Smooth muscle cell (in vitro differentiated cells): ENCODE measurements around the gene B4GALNT2. TPM values are rescaled to one million over a fixed set of nuclear protein-coding genes. Genes with fewer than 3 reads are reported as not detected.

Source experiments
- DNase-seq: peaks from one replicate; lab custom pipeline; 2025; ENCODE audit not compliant: unreplicated experiment; lab: John Stamatoyannopoulos, UW
- H2AFZ ChIP-seq: fragments of 200-600 bp; sonication (generic); 2 replicates; pipeline ENCODE4 v1.6.0; 2016; ENCODE audit warnings: antibody characterized with exemption, low read depth, mild to moderate bottlenecking
- H3F3A ChIP-seq: fragments of 200-600 bp; sonication (generic); 2 replicates; pipeline ENCODE4 v1.6.0; 2017; ENCODE audit warnings: antibody characterized with exemption, low read depth
- H3K27ac ChIP-seq: fragments of 200-600 bp; sonication (generic); 2 replicates; pipeline ENCODE4 v1.5.1; 2016; ENCODE audit warnings: low read depth, mild to moderate bottlenecking
- H3K27me3 ChIP-seq: fragments of 200-600 bp; sonication (generic); 2 replicates; pipeline ENCODE4 v1.6.1; 2016; ENCODE audit warnings: low read depth, mild to moderate bottlenecking
- H3K36me3 ChIP-seq: fragments of 200-600 bp; sonication (generic); 2 replicates; pipeline ENCODE4 v1.5.1; 2016; ENCODE audit warnings: low read depth
- H3K4me1 ChIP-seq: fragments of 200-600 bp; sonication (generic); 2 replicates; pipeline ENCODE4 v1.5.1; 2016; ENCODE audit warnings: low read depth
- H3K4me2 ChIP-seq: fragments of 200-600 bp; sonication (generic); 2 replicates; pipeline ENCODE4 v1.6.0; 2016; ENCODE audit warnings: mild to moderate bottlenecking
- H3K4me3 ChIP-seq: fragments of 200-600 bp; sonication (generic); 2 replicates; pipeline ENCODE4 v1.5.1; 2016; ENCODE audit warnings: mild to moderate bottlenecking
- H3K79me2 ChIP-seq: fragments of 200-600 bp; sonication (generic); 2 replicates; pipeline ENCODE4 v1.6.0; 2016; ENCODE audit warnings: low read depth, mild to moderate bottlenecking
- H3K9ac ChIP-seq: fragments of 200-600 bp; sonication (generic); 2 replicates; pipeline ENCODE4 v1.6.0; 2016; ENCODE audit warnings: low read depth
- H3K9me3 ChIP-seq: fragments of 200-600 bp; sonication (generic); replicated peaks from 2 replicates; pipeline ENCODE4 v1.5.1; 2016; ENCODE audit warnings: low read depth
- H4K20me1 ChIP-seq: fragments of 200-600 bp; sonication (generic); 2 replicates; pipeline ENCODE4 v1.6.0; 2016; ENCODE audit warnings: low read depth
- CTCF ChIP-seq: fragments of 200-600 bp; sonication (generic); IDR thresholded peaks from 2 replicates; pipeline ENCODE4 v1.5.1; 2017; ENCODE audit warnings: borderline replicate concordance, mild to moderate bottlenecking, antibody characterized with exemption; ENCODE audit not compliant: insufficient read depth, poor library complexity, severe bottlenecking
- WGBS: methylation state at CpG from one replicate; pipeline ENCODE4 v1.1.7; 2016; ENCODE audit warnings: low lambda C conversion rate; 5-methylcytosine and 5-hydroxymethylcytosine counted together
- polyA plus RNA-seq: library from polyadenylated mRNA; unstranded; fragments of >200 nt; fragmentation: Nextera tagmentation; extraction: Ambion mirVana; gene quantifications from 2 replicates; pipeline ENCODE4 v1.2.1, GENCODE V29; 2016
- total RNA-seq: library from RNA; depleted of rRNA; stranded (reverse); fragments of >200 nt; gene quantifications from 2 replicates; pipeline ENCODE4 v1.2.3, GENCODE V29; 2014

Gene B4GALNT2
- total and polyA plus RNA-seq, 2 experiments from 2014 or later, result 0.11 to 0.13 TPM

- H3K27me3 ChIP-seq, result no peaks in the 10 kb centered on the region
- H3K36me3 ChIP-seq, result no peaks in the 10 kb centered on the region
- no peak for DNase-seq
- H3K9ac ChIP-seq, result no peak overlapping the region
- H3K9me3 ChIP-seq, result no peaks in the 10 kb centered on the region
- H3K79me2 ChIP-seq, result no peaks in the 10 kb centered on the region
- no peaks in the 10 kb centered on the region for H3F3A ChIP-seq
- no peak overlapping the region for H3K4me2 ChIP-seq
- no peak for TF ChIP-seq CTCF
- no peaks in the 10 kb centered on the region for H4K20me1 ChIP-seq
- 95% methylated on average over 2 of the region's 2 CpGs for WGBS
- H3K27ac ChIP-seq, result no peak overlapping the region
- H3K4me3 ChIP-seq, result no peak overlapping the region
- H2AFZ ChIP-seq, result no peak overlapping the region
- H3K4me1 ChIP-seq, result no peaks in the 10 kb centered on the region
Measured at GRCh38 chr17:49117587-49118230, 14.9 kb upstream of the B4GALNT2 start.

- Histone ChIP-seq H3K9me3 (no peaks in the 10 kb centered on the region), H3K27me3 (no peaks in the 10 kb centered on the region), H3K27ac (no peak overlapping the region), H3K36me3 (no peaks in the 10 kb centered on the region), H3K4me3 (no peak overlapping the region), H4K20me1 (no peaks in the 10 kb centered on the region), H3K79me2 (no peaks in the 10 kb centered on the region), H3K4me2 (no peak overlapping the region), H3K4me1 (no peaks in the 10 kb centered on the region), H3K9ac (no peak overlapping the region), H3F3A (no peaks in the 10 kb centered on the region), H2AFZ (no peak overlapping the region)
- no peak for DNase-seq
- 75% methylated on average over 3 of the region's 3 CpGs for WGBS
- no peak for TF ChIP-seq CTCF
Measured at GRCh38 chr17:49120166-49120565, 12.4 kb upstream of the B4GALNT2 start.

- Histone ChIP-seq H3K27me3 (no peaks in the 10 kb centered on the region), H3K79me2 (no peaks in the 10 kb centered on the region), H3K4me2 (no peak overlapping the region), H2AFZ (no peak overlapping the region), H3K4me1 (no peaks in the 10 kb centered on the region), H3K9me3 (no peaks in the 10 kb centered on the region), H3K4me3 (no peak overlapping the region), H3K9ac (no peak overlapping the region), H3F3A (no peaks in the 10 kb centered on the region), H3K36me3 (no peaks in the 10 kb centered on the region), H4K20me1 (no peaks in the 10 kb centered on the region), H3K27ac (no peak overlapping the region)
- DNase-seq, result no peak
- no peak for TF ChIP-seq CTCF
- 56% methylated on average over 6 of the region's 6 CpGs for whole genome bisulfite sequencing
Measured at GRCh38 chr17:49121696-49122292, 10.8 kb upstream of the B4GALNT2 start.

- Histone ChIP-seq H3K4me1 (no peaks in the 10 kb centered on the region), H3K9me3 (no peaks in the 10 kb centered on the region), H3K4me2 (no peak overlapping the region), H3F3A (no peaks in the 10 kb centered on the region), H3K9ac (no peak overlapping the region), H3K27me3 (no peaks in the 10 kb centered on the region), H3K27ac (no peak overlapping the region), H3K4me3 (no peak overlapping the region), H3K36me3 (no peaks in the 10 kb centered on the region), H4K20me1 (no peaks in the 10 kb centered on the region), H3K79me2 (no peaks in the 10 kb centered on the region), H2AFZ (no peak overlapping the region)
- WGBS, result 93% methylated on average over 4 of the region's 4 CpGs
- no peak for TF ChIP-seq CTCF
- no peak for DNase-seq
Measured at GRCh38 chr17:49122566-49122965, 10.0 kb upstream of the B4GALNT2 start.
